ENCODE data around the gene DAND5. TPM values are rescaled to one million over a fixed set of nuclear protein-coding genes. Genes with fewer than 3 reads are reported as not detected.
A peak's percentile ranks its signal among the peaks of the same experiment; 100 is the strongest.

The DAND5 gene
- total and polyA plus RNA-seq, 2 of the 13 experiments (the other 11 are each of a cell fraction or from before 2014, with no cell fraction given) = 0.04 TPM; not detected in 1

GRCh38 chr19:12965017-12965811 is 4.2 kb upstream of the DAND5 start (continued):
- TF ChIP-seq IRF9 (CRISPR knock-in tag; IDR thresholded peaks at IDR 0.05; ENCODE audit: borderline replicate concordance) (0 out of 2 replicates have a peak, but pooled peaks have one; percentile 28), ZNF607 (CRISPR knock-in tag; IDR thresholded peaks at IDR 0.05; ENCODE audit: borderline replicate concordance) (no peak), TCF7 (IDR thresholded peaks at IDR 0.05; ENCODE audit: low read depth) (no peak)

- Histone ChIP-seq H3K79me2 (ENCODE audit: insufficient read depth, low read length) (no peaks in the 10 kb centered on the region), H3K9me3 (ENCODE audit: low read length) (no peaks in the 10 kb centered on the region), H3K27me3 (ENCODE audit: control insufficient read depth in 1 of 2, insufficient read depth in 2 of 2, low read length in 2 of 2) (0 out of 5 replicates have a peak, but pooled peaks cover 0 to 3% of the 10 kb centered on the region in 2 experiments), H2AFZ (ENCODE audit: low read length) (peak overlapping the region; percentile 56), H3K36me3 (replicated peaks in 1 of 2; ENCODE audit: control insufficient read depth in 1 of 2, insufficient read depth in 2 of 2, low read length in 2 of 2) (no peaks in the 10 kb centered on the region), H4K20me1 (ENCODE audit: insufficient read depth, low read length) (no peaks in the 10 kb centered on the region), H3K4me2 (ENCODE audit: low read depth, low read length) (peak overlapping the region; percentile 93), H3K9ac (ENCODE audit: insufficient read depth, low read depth, low read length) (peak overlapping the region; percentile 68; the same call in 1 of the 2 replicates), H3K27ac (ENCODE audit: extremely low read length, insufficient read depth, low read length) (peak overlapping the region; percentile 43), H3K4me3 (replicated peaks in 1 of 3; ENCODE audit: insufficient read depth in 1 of 3, low read depth in 2 of 3, low read length in 3 of 3) (peak overlapping the region in 2 of 3 experiments; percentile 32 to 66; a peak in 4 of 6 replicates), H3K4me1 (ENCODE audit: insufficient read depth, low read length) (peaks cover 11% of the 10 kb centered on the region)
- POLR2A ChIA-PET = interaction anchor here (0.9 to 1.3 kb wide), 15 partner anchors 8 to 184 kb away, joined by 3 to 8 read pairs (median 4); partner anchors contain the start of genes FARSA, IER2, RAD23A and STX10
- ATAC-seq = no peak
- TF ChIP-seq ZNF768 (CRISPR knock-in tag; IDR thresholded peaks at IDR 0.05) = no peak
- TF ChIP-seq ZNF816 (CRISPR knock-in tag; IDR thresholded peaks at IDR 0.05; ENCODE audit: borderline replicate concordance) = peak; percentile 69; the same call in 1 of the 2 replicates
- TF ChIP-seq, protein P1, sequence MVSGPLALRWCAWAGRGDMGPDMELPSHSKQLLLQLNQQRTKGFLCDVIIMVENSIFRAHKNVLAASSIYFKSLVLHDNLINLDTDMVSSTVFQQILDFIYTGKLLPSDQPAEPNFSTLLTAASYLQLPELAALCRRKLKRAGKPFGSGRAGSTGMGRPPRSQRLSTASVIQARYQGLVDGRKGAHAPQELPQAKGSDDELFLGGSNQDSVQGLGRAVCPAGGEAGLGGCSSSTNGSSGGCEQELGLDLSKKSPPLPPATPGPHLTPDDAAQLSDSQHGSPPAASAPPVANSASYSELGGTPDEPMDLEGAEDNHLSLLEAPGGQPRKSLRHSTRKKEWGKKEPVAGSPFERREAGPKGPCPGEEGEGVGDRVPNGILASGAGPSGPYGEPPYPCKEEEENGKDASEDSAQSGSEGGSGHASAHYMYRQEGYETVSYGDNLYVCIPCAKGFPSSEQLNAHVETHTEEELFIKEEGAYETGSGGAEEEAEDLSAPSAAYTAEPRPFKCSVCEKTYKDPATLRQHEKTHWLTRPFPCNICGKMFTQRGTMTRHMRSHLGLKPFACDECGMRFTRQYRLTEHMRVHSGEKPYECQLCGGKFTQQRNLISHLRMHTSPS (CRISPR knock-in tag; IDR thresholded peaks at IDR 0.05; ENCODE audit: low read depth) = no peak
- TF ChIP-seq RERE (CRISPR knock-in tag; IDR thresholded peaks at IDR 0.05; ENCODE audit: low read depth) = no peak
- TF ChIP-seq ZFP82 (CRISPR knock-in tag; IDR thresholded peaks at IDR 0.05; ENCODE audit: borderline replicate concordance) = peak; percentile 63; the same call in 1 of the 2 replicates
- TF ChIP-seq ZNF670 (CRISPR knock-in tag; IDR thresholded peaks at IDR 0.05; ENCODE audit: borderline replicate concordance) = peak; percentile 62; the same call in 1 of the 2 replicates
- intact Hi-C loops (cut with micrococcal nuclease; ENCODE audit: unreplicated experiment) = loop anchor here (1.0 kb wide), 1 partner anchor 80 kb away; no protein-coding TSS in a partner anchor
- FAIRE-seq = peak; percentile 30
- in situ Hi-C loops (cut with HindIII; ENCODE audit: extremely low pct_ligation_motif_present, low pct_unique_long_range_greater_than_20kb) = no loop called here
- no TSS peak for BruUV-seq (replicated peaks)
- DNase-seq (ENCODE audit: low spot score) = no peak
- WGBS (ENCODE audit: low lambda C conversion rate) = 40% methylated on average over 8 of the region's 8 CpGs
- CTCF ChIA-PET (ENCODE audit: low intra/inter-chr PET ratio, low total read pairs) = interaction anchor here (0.7 to 2.0 kb wide), 6 partner anchors 12 to 269 kb away, joined by 3 to 18 read pairs (median 6); no protein-coding TSS in a partner anchor
Measured at GRCh38 chr19:12965812-12966135, 3.6 kb upstream of the DAND5 start.

Data from HepG2 (cell line).